Fibroblast of lung (primary cell): Measurements from ENCODE around the gene LRGUK. TPM values are rescaled to one million over a fixed set of nuclear protein-coding genes. Genes with fewer than 3 reads are reported as not detected.

Source experiments
- DNase-seq, 2 donors: peaks; one replicate each; pipeline versions ENCODE4 v3.0.0 to v3.0.0-alpha.2; 2010; ENCODE audit warnings: low read depth in 2 of 2
- H2AFZ ChIP-seq: 2 replicates; pipeline ENCODE4 v1.5.1; 2012; ENCODE audit warnings: low read length, control low read depth, inconsistent platforms
- H3K27ac ChIP-seq: 2 replicates; pipeline ENCODE4 v1.5.1; 2011; ENCODE audit warnings: low read length, control low read depth; ENCODE audit not compliant: insufficient read depth
- H3K27me3 ChIP-seq: 2 replicates; pipeline ENCODE4 v1.5.1; 2011; ENCODE audit warnings: mild to moderate bottlenecking, low read length; ENCODE audit not compliant: control insufficient read depth, insufficient read depth
- H3K36me3 ChIP-seq: 2 replicates; pipeline ENCODE4 v1.5.1; 2011; ENCODE audit warnings: low read length; ENCODE audit not compliant: control insufficient read depth, insufficient read depth
- H3K4me1 ChIP-seq: 2 replicates; pipeline ENCODE4 v1.5.1; 2011; ENCODE audit warnings: low read length; ENCODE audit not compliant: control insufficient read depth, insufficient read depth; ENCODE audit errors: extremely low read depth
- H3K4me2 ChIP-seq: 2 replicates; pipeline ENCODE4 v1.5.1; 2011; ENCODE audit warnings: low read length, control low read depth; ENCODE audit not compliant: insufficient read depth; ENCODE audit errors: extremely low read depth
- H3K4me3 ChIP-seq, 4 experiments: fragments of 200-600 bp in 1 of 4; sonication (generic) in 1 of 4; replicated peaks in 1 of 4; 2 replicates each; pipeline ENCODE4 v1.5.1; 2011 to 2016; ENCODE audit warnings: low read length in 4 of 4, low read depth in 3 of 4, mild to moderate bottlenecking in 3 of 4, control low read depth in 2 of 4, inconsistent platforms in 1 of 4, mixed read lengths in 1 of 4; ENCODE audit not compliant: insufficient read depth in 1 of 4; ENCODE audit errors: control extremely low read depth in 1 of 4
- H3K79me2 ChIP-seq: 2 replicates; pipeline ENCODE4 v1.5.1; 2012; ENCODE audit warnings: mild to moderate bottlenecking, low read length, inconsistent platforms; ENCODE audit not compliant: control insufficient read depth, insufficient read depth
- H3K9ac ChIP-seq: 2 replicates; pipeline ENCODE4 v1.5.1; 2011; ENCODE audit warnings: mild to moderate bottlenecking, low read length, control low read depth; ENCODE audit not compliant: insufficient read depth
- H3K9me3 ChIP-seq: 2 replicates; pipeline ENCODE4 v1.5.1; 2012; ENCODE audit warnings: low read depth, low read length; ENCODE audit not compliant: control insufficient read depth, insufficient read depth
- H4K20me1 ChIP-seq: 2 replicates; pipeline ENCODE4 v1.5.1; 2011; ENCODE audit warnings: low read length; ENCODE audit not compliant: control insufficient read depth, insufficient read depth; ENCODE audit errors: extremely low read depth
- EZH2 ChIP-seq: IDR thresholded peaks from 2 replicates; pipeline ENCODE4 v1.5.1; 2012; ENCODE audit warnings: low read length, control low read depth, mild to moderate bottlenecking; ENCODE audit errors: missing control alignments
- polyA plus RNA-seq, 2 donors: library from polyadenylated mRNA; depleted of rRNA in 1 of 2; stranded (reverse) in 1 of 2; unstranded in 1 of 2; fragments of >200 nt; gene quantifications; 2 replicates each; pipeline ENCODE4 v1.2.1, GENCODE V29; 2011 to 2012; ENCODE audit warnings: missing spikeins in 1 of 2
- total RNA-seq: library from RNA; depleted of rRNA; stranded (reverse); fragments of >200 nt; gene quantifications from 2 replicates; pipeline ENCODE4 v1.2.1, GENCODE V29; 2014
- TF ChIP-seq, protein P1 (sequence below), 2 donors: IDR thresholded peaks in 1 of 2; conservative IDR thresholded peaks in 1 of 2; 1 replicate in 1 of 2; 2 replicates in 1 of 2; pipeline ENCODE4 v1.5.1; 2011 to 2012; ENCODE audit warnings: low read length in 2 of 2, control low read depth in 1 of 2, inconsistent platforms in 1 of 2, low read depth in 1 of 2, mild to moderate bottlenecking in 1 of 2

The LRGUK gene
- total and polyA plus RNA-seq, 2 donors (not counting 1 experiment from before 2014, with no cell fraction given) = 0.08 to 0.17 TPM

GRCh38 chr7:134189559-134189958 lies 62.4 kb downstream of the LRGUK start:
- no peak overlapping the region for H3K4me3 ChIP-seq
- no peaks in the 10 kb centered on the region for H3K36me3 ChIP-seq
- H3K4me1 ChIP-seq = peaks cover 7% of the 10 kb centered on the region
- DNase-seq = no peak
- no peak overlapping the region for H3K27ac ChIP-seq
- no peaks in the 10 kb centered on the region for H3K9me3 ChIP-seq
- no peaks in the 10 kb centered on the region for H3K79me2 ChIP-seq
- no peaks in the 10 kb centered on the region for H4K20me1 ChIP-seq
- no peaks in the 10 kb centered on the region for H3K27me3 ChIP-seq
- H3K9ac ChIP-seq = no peak overlapping the region
- H3K4me2 ChIP-seq = no peak overlapping the region
- TF ChIP-seq, protein P1, sequence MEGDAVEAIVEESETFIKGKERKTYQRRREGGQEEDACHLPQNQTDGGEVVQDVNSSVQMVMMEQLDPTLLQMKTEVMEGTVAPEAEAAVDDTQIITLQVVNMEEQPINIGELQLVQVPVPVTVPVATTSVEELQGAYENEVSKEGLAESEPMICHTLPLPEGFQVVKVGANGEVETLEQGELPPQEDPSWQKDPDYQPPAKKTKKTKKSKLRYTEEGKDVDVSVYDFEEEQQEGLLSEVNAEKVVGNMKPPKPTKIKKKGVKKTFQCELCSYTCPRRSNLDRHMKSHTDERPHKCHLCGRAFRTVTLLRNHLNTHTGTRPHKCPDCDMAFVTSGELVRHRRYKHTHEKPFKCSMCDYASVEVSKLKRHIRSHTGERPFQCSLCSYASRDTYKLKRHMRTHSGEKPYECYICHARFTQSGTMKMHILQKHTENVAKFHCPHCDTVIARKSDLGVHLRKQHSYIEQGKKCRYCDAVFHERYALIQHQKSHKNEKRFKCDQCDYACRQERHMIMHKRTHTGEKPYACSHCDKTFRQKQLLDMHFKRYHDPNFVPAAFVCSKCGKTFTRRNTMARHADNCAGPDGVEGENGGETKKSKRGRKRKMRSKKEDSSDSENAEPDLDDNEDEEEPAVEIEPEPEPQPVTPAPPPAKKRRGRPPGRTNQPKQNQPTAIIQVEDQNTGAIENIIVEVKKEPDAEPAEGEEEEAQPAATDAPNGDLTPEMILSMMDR (conservative IDR thresholded peaks at IDR 0.05 in 1 of 2, IDR thresholded peaks at IDR 0.05 in 1 of 2; ENCODE audit: low read depth in 1 of 2, low read length in 2 of 2) = no peak
- TF ChIP-seq EZH2 = no peak
- H2AFZ ChIP-seq = no peak overlapping the region

DNA sequence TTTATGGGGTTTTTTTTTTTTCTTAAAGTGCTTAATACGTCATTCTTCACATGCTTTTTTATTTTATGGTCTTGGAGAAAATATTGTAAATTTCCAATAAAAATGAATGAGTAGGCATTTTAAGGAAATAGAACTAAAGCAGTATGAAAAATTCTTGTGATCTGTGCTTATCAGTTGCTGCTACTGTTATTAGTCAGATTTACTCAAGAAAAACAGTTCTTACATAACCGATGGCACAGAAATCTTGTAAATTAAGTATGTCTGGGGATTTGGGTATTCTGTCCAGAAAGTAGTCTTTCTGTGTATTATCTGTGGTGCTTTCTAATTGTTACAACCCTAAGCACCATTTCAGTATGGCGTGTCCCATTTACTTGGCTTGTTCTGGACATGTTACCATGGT lies 64.7 kb downstream of the LRGUK start:
- Histone ChIP-seq H3K9ac (no peak overlapping the region), H2AFZ (no peak overlapping the region), H3K9me3 (no peaks in the 10 kb centered on the region), H3K27me3 (no peaks in the 10 kb centered on the region), H3K27ac (no peak overlapping the region), H3K79me2 (no peaks in the 10 kb centered on the region), H3K4me1 (no peaks in the 10 kb centered on the region), H3K4me3 (no peak overlapping the region), H4K20me1 (no peaks in the 10 kb centered on the region), H3K4me2 (no peak overlapping the region), H3K36me3 (no peaks in the 10 kb centered on the region)
- no peak for DNase-seq
- TF ChIP-seq, protein P1 (conservative IDR thresholded peaks at IDR 0.05 in 1 of 2, IDR thresholded peaks at IDR 0.05 in 1 of 2; ENCODE audit: low read depth in 1 of 2, low read length in 2 of 2) = no peak
- TF ChIP-seq EZH2 = no peak

DNA sequence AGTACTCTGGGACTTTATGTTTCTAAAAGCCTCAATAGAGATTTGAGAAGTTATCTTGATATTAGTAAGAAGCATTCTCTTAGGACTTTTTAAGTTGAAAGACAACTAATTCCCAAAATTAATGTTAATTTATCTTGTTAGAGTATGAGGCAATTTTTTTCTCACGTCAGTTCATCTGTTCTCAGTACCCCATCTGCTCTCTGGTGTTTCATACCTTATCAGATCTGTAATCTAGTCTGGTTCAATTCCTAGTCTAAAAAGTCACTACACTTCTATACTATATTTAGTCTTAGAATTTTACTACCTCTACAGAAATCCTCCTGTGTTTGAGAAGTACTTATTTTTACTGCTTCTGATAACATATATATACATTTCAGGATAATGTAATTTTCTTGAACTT lies 66.1 kb downstream of the LRGUK start:
- Histone ChIP-seq H3K27ac (no peak overlapping the region), H3K36me3 (no peaks in the 10 kb centered on the region), H3K9ac (no peak overlapping the region), H2AFZ (no peak overlapping the region), H3K4me1 (no peaks in the 10 kb centered on the region), H3K4me3 (no peak overlapping the region), H4K20me1 (no peaks in the 10 kb centered on the region), H3K79me2 (no peaks in the 10 kb centered on the region), H3K9me3 (no peaks in the 10 kb centered on the region), H3K4me2 (no peak overlapping the region), H3K27me3 (no peaks in the 10 kb centered on the region)
- DNase-seq = no peak
- TF ChIP-seq EZH2 = no peak
- TF ChIP-seq, protein P1 (conservative IDR thresholded peaks at IDR 0.05 in 1 of 2, IDR thresholded peaks at IDR 0.05 in 1 of 2; ENCODE audit: low read depth in 1 of 2, low read length in 2 of 2) = no peak
